IPS-15b (cell line): ENCODE results near the gene CHRNE.

Source experiments
- H3K27me3 ChIP-seq: one replicate; pipeline ENCODE4 v1.6.1; 2013; ENCODE audit warnings: low read length; ENCODE audit not compliant: control insufficient read depth, insufficient read depth
- H3K36me3 ChIP-seq: one replicate; pipeline ENCODE4 v1.6.1; 2013; ENCODE audit warnings: low read length; ENCODE audit not compliant: control insufficient read depth, insufficient read depth
- H3K4me1 ChIP-seq: one replicate; pipeline ENCODE4 v1.6.1; 2013; ENCODE audit warnings: mild to moderate bottlenecking, low read length; ENCODE audit not compliant: control insufficient read depth, insufficient read depth
- H3K4me3 ChIP-seq: one replicate; pipeline ENCODE4 v1.5.1; 2013; ENCODE audit warnings: low read depth, low read length
- H3K9ac ChIP-seq: one replicate; pipeline ENCODE4 v1.6.1; 2013; ENCODE audit warnings: low read depth, mild to moderate bottlenecking, low read length
- H3K9me3 ChIP-seq: one replicate; pipeline ENCODE4 v1.6.1; 2013; ENCODE audit warnings: mild to moderate bottlenecking, low read length; ENCODE audit not compliant: control insufficient read depth, insufficient read depth

CHRNE gene

DNA sequence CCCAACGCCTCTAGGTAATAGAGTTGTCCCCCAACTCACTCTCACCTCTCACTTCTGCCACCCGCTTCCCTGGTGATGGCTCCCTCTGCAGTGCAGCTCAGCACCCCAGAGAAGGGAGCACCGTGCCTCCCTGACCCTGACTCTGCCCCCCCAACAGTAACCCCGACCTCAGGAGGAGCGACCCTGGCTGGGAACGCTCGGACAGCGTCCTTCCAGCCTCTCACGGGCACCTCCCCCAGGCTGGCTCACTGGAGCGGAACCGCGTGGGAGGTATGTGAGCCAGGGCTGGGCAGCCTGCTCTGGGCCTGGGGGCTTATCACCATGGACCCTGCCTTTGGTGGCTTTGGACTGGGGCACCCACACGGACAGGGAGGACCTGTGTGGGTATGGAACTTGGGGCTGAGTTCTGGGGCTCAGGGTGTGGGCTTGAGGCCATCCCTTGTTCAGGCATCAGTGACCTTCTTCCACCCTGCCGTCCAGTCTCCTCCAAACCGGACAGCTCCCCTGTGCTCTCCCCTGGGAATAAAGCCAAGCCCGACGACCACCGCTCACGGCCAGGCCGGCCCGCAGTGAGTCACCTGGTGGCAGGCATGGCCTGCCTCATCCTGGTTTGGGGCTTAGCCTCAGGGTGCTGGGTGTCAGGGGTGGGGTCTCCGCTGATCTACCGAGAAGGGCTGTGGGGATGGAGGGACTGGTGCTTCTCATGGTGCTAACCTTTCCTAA lies 10.2 kb downstream of the CHRNE start:
- Histone ChIP-seq H3K9me3 (no peaks in the 10 kb centered on the region), H3K4me3 (no peak overlapping the region), H3K36me3 (peaks cover 54% of the 10 kb centered on the region), H3K9ac (no peak overlapping the region), H3K27me3 (no peaks in the 10 kb centered on the region), H3K4me1 (no peaks in the 10 kb centered on the region)

DNA sequence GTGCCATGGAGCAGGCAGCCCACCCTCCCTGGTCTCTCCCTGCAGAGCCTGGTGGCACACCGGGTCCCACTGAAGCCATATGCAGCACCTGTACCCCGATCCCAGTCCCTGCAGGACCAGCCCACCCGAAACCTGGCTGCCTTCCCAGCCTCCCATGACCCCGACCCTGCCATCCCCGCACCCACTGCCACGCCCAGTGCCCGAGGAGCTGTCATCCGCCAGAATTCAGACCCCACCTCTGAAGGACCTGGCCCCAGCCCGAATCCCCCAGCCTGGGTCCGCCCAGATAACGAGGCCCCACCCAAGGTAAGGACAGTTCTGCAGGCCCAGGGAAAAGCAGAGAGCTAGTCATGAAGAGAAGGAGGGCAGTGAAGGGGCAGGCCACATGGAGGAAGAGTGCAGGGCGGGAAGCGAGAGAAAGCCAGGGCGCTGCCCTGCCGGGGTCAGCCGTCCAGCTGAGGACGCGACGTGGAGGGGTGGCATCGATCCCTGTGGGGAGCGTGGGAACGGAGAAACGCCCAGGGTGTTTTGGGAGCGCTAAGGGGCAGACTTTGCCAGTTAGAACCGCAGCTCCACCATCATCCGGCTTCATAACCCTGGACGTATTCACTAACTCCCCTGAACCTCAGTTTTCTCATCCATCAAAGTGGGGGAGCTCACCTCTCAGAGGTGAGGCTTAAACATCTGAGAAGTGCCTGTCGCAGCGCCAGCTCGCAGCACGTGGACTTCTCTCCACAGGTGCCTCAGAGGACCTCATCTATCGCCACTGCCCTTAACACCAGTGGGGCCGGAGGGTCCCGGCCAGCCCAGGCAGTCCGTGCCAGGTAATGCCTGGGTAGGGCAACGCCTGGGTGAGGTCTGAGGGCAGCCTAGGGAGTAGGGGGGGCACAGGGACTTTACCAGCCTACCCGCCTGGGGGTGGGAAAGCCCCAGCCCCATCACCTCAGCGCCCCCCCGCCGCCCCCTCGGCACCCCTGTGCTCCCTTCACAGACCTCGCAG lies 11.2 kb downstream of the CHRNE start:
- Histone ChIP-seq H3K27me3 (no peaks in the 10 kb centered on the region), H3K4me3 (no peak overlapping the region), H3K36me3 (peaks cover 58% of the 10 kb centered on the region), H3K9ac (no peak overlapping the region), H3K4me1 (no peaks in the 10 kb centered on the region), H3K9me3 (no peaks in the 10 kb centered on the region)

DNA sequence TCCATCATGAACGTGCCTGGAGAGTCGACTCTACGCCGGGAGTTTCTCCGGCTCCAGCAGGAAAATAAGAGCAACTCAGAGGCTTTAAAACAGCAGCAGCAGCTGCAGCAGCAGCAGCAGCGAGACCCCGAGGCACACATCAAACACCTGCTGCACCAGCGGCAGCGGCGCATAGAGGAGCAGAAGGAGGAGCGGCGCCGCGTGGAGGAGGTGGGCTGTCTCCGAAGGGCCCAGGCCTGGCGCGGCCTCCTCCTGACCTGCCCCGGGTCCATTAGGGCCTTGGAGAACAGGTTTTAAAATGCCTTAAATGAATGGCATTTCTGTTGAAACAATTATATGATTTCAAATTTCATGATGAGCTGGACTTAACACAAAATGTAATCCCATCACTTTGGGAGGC lies 15.3 kb downstream of the CHRNE start:
- Histone ChIP-seq H3K9ac (no peak overlapping the region), H3K36me3 (peaks cover 52% of the 10 kb centered on the region), H3K4me3 (no peak overlapping the region), H3K4me1 (no peaks in the 10 kb centered on the region), H3K27me3 (no peaks in the 10 kb centered on the region), H3K9me3 (no peaks in the 10 kb centered on the region)

DNA sequence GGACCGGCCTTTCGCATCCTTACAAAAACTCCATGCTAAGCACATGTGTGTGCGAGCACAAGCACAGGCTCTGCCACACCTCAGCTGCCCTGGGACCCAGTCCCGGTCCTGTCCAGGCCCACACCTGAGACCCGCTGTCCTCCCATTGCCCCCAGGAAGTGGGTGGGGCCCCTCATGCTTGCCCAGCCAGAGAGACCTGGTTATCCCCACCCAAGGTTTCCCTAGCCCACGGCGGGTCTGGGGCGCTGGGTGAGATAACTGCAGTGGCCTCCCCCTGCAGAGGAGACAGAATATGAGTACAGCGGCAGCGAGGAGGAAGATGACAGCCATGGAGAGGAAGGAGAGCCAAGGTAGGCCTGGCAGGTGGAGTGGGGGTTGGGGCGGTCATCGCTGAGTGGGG lies 16.1 kb downstream of the CHRNE start:
- Histone ChIP-seq H3K9me3 (no peaks in the 10 kb centered on the region), H3K4me1 (no peaks in the 10 kb centered on the region), H3K4me3 (no peak overlapping the region), H3K36me3 (peaks cover 48% of the 10 kb centered on the region), H3K27me3 (no peaks in the 10 kb centered on the region), H3K9ac (no peak overlapping the region)

DNA sequence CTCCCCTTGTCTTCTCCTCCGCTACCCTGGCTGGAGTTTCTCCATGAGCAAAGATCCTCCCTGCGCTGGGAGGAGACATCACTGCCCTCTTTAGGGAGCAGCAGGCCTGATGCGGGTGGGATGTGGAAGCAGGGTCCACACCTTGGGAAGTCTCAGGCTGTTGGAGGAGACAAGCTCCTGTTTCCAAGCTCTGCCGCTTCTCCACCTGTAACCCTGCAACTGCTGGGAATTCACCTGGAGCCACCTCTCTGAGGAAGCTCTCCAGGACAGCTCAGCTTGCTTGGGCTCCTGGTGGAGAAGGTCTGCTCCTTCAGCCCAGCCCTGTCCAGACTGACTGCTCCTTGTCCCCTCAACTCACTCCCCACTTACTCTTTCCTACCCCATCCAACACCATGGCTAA lies 18.4 kb downstream of the CHRNE start:
- H3K9me3 ChIP-seq: no peaks in the 10 kb centered on the region
- H3K27me3 ChIP-seq: no peaks in the 10 kb centered on the region
- peaks cover 37% of the 10 kb centered on the region for H3K36me3 ChIP-seq
- H3K9ac ChIP-seq: no peak overlapping the region
- H3K4me1 ChIP-seq: peaks cover 2% of the 10 kb centered on the region
- no peak overlapping the region for H3K4me3 ChIP-seq

DNA sequence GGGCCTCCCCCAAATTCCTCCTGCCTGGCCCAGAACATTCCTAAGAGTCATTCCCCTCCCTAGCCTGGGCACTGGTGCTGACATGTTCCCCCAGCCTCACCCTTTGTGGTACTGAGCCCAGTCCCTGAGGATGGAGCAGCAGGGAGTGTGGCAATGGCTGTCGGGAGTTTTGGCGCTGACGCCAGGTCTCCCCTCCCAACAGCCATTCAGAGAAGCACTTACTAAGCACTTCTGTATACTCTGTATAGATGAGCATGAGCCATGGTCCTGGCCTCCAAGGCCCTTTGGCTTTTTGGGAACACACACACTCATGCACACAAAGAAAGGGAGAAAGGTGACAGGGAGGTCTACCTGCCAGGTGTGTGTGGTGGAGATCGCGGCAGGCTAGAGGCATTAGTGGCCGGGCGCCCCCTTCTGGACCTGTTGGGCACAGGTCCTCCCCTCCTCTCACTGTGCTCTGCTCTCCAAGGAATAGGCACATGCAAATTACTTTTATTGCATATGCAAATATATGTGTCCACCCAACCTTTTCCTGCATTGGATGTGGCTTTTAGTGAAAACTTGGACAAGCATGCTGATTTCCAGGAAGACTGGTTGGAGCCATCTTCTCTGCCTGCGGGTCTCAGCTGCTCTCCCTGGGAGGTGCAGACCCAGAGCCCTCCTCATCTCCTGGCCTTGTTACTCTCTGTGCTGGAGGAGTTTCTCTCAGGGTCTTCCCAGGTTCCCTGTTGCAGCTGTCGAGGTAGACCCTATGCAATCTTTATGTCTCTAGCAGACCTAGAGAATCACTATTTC lies 20.9 kb downstream of the CHRNE start:
- Histone ChIP-seq H3K4me3 (no peak overlapping the region), H3K36me3 (peaks cover 31% of the 10 kb centered on the region), H3K9me3 (no peaks in the 10 kb centered on the region), H3K9ac (no peak overlapping the region), H3K27me3 (no peaks in the 10 kb centered on the region), H3K4me1 (peaks cover 2% of the 10 kb centered on the region)

DNA sequence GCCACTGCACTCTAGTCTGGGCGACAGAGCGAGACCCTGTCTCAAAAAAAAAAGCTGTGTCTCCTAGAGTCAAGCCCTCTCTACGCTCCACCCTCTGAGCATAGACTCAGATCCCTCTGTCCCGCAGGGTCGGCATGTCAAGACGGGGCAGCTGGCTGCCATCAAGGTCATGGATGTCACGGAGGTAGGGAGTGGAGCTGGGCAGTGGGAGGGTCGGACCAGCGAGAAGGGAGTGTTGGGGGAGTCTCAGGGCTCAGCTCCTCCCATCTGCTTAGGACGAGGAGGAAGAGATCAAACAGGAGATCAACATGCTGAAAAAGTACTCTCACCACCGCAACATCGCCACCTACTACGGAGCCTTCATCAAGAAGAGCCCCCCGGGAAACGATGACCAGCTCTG lies 22.0 kb downstream of the CHRNE start:
- H3K36me3 ChIP-seq: peaks cover 21% of the 10 kb centered on the region

DNA sequence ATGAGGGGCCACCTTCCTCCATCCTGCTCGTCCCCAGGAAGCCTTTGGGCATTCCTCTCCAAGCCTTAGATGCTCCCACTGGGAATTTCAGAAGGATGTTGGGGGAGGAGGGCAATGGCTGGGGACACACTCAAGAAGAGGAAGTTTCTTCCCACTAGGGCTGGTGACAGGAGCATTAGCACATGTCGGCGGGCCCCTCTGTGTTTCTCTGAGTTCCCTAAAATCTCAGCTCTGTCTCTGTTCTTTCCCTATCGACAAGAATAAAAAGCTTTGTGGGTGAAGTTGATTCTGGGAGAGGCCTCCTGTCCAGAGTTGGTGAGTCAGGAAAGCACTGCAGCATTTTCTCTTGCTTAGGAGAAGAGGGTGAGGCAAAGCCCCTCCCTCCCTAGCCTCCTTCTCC lies 23.3 kb downstream of the CHRNE start:
- no peaks in the 10 kb centered on the region for H3K9me3 ChIP-seq
- peaks cover 10% of the 10 kb centered on the region for H3K36me3 ChIP-seq
- H3K4me1 ChIP-seq: peaks cover 2% of the 10 kb centered on the region
- H3K27me3 ChIP-seq: no peaks in the 10 kb centered on the region
- H3K9ac ChIP-seq: no peak overlapping the region
- H3K4me3 ChIP-seq: no peak overlapping the region

More for the DNA sequence above, 22.0 kb downstream of the CHRNE start:
- Histone ChIP-seq H3K9ac (no peak overlapping the region), H3K27me3 (no peaks in the 10 kb centered on the region), H3K4me3 (no peak overlapping the region), H3K9me3 (no peaks in the 10 kb centered on the region), H3K4me1 (peaks cover 2% of the 10 kb centered on the region)

DNA sequence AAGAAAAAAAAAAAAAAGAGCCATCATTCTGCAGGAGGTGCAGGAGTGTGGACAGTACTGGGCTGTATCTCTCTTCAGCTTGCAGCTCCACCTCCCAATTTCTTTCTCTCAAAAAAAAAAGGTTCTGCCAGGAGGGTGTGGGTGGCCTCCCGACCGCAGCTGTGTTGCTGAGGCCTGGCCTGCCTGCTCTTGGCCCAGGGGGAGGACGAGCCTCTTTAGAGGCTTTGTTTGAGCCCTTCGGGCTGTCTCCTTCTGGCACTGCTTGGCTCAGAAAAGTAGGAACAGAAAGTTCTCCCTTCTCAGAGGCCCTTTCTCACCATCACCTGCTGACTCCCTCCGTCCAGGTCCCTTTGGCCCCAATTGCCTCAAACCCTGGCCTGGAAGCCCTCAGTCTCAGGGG lies 25.8 kb downstream of the CHRNE start:
- Histone ChIP-seq H3K4me3 (no peak overlapping the region), H3K9ac (no peak overlapping the region), H3K36me3 (peaks cover 3% of the 10 kb centered on the region), H3K27me3 (no peaks in the 10 kb centered on the region), H3K9me3 (no peaks in the 10 kb centered on the region), H3K4me1 (peaks cover 2% of the 10 kb centered on the region)

DNA sequence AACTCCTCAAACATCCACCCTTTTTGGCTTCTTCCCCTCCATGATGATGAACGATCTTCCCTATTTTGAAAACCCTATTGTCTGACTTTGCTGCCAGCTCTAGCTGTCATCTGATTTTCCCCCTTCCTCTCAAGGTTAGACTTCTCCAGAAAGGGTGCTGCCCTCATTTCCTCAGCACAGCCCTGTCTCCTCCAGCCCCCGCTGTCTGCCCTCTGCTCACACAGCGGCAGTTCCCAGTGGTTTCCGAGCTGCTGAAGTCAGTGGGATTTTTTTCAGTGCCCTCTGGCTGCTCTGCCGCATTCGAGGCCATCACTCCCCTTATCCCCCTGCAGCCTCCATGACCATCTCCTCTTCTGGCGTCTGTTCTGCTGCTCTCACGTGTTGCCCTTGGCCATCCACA lies 30.1 kb downstream of the CHRNE start:
- no peaks in the 10 kb centered on the region for H3K9me3 ChIP-seq
- no peaks in the 10 kb centered on the region for H3K27me3 ChIP-seq
- no peaks in the 10 kb centered on the region for H3K36me3 ChIP-seq
- H3K4me1 ChIP-seq: no peaks in the 10 kb centered on the region
- no peak overlapping the region for H3K4me3 ChIP-seq
- no peak overlapping the region for H3K9ac ChIP-seq

DNA sequence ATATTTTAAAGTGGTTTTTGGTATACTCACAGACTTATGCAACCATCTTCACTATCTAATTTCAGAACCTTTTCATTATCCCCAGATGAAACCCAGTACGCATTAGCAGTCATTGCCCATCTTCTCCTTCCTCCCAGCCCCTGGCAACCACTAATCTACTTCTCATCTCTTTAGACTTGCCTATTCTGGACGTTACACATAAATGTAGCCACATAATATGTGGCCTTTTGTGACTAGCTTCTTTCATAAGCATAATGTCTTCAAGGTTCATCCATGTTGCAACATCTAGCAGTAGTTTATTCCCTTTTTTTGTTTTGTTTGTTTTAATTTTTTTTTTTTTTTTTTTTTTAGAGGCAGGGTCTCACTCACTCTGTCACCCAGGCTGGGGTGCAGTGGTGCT lies 32.0 kb downstream of the CHRNE start:
- Histone ChIP-seq H3K36me3 (no peaks in the 10 kb centered on the region), H3K4me3 (no peak overlapping the region), H3K27me3 (no peaks in the 10 kb centered on the region), H3K9ac (no peak overlapping the region), H3K4me1 (no peaks in the 10 kb centered on the region), H3K9me3 (no peaks in the 10 kb centered on the region)
